DND-41 (cell line): ENCODE results near the gene DTWD2.
"Not testable (repeated sequence)": the region's sequence is repeated elsewhere in the genome, so short reads cannot be mapped to it uniquely, and the experiment has no call there.

ENCODE experiments used
- CTCF ChIP-seq: IDR thresholded peaks from 2 replicates; pipeline ENCODE4 v1.5.1; 2012; ENCODE audit warnings: borderline replicate concordance, low read length, moderate library complexity, mild to moderate bottlenecking; ENCODE audit not compliant: poor library complexity, severe bottlenecking; ENCODE audit errors: extremely low read depth
- EZH2 ChIP-seq: IDR thresholded peaks from 3 replicates; pipeline ENCODE4 v1.6.1; 2012; ENCODE audit warnings: borderline replicate concordance, low read depth, mild to moderate bottlenecking, moderate library complexity, low read length, inconsistent platforms; ENCODE audit not compliant: severe bottlenecking

GRCh38 chr5:118964970-118965369, 23.4 kb downstream of the DTWD2 start:
- TF ChIP-seq CTCF, EZH2: not testable (repeated sequence)
